ENCODE results near the gene LILRB5.

DNA sequence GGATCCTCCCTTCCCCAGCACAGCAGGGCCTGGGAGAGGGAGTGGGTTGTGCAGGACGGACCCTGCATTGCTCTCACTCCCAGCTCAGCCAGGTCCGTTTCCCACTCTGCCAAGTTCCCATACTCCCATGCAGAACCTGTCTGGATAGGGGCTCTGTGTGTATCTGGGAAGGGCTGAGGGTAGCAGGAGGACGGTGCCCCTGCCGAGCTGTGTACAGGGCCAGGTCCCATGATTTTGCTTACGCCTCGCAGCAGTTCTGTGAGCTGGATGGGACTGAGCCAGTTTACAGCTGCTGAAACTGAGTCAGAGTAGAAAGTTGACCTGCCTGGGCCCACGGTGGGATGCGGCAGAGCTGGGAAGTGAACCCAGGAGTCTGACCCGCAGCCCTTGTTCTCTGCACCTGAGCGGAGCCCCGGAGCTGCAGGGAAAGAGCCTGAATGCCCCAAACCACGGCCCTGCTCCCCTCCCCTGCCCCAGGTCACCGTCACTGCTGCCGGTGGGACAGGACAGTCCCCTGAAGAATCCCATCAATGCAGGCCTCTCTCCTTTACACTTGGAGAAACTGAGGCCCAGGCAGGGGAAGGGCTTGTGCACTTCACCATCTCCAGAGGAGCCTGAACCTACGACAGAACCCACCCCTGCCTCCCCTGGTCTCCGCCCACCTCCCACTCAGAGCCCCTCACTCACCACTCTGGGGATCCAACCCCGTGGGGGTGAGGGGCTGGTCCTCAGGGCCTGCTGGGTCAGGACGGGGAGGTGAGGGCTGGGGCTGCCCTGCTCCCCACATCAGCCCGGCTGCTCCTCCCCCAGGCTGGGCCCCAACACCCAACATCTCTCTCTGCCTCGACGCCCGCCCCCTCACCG lies 3.5 kb downstream of the LILRB5 start:
- TF ChIP-seq, protein P1, sequence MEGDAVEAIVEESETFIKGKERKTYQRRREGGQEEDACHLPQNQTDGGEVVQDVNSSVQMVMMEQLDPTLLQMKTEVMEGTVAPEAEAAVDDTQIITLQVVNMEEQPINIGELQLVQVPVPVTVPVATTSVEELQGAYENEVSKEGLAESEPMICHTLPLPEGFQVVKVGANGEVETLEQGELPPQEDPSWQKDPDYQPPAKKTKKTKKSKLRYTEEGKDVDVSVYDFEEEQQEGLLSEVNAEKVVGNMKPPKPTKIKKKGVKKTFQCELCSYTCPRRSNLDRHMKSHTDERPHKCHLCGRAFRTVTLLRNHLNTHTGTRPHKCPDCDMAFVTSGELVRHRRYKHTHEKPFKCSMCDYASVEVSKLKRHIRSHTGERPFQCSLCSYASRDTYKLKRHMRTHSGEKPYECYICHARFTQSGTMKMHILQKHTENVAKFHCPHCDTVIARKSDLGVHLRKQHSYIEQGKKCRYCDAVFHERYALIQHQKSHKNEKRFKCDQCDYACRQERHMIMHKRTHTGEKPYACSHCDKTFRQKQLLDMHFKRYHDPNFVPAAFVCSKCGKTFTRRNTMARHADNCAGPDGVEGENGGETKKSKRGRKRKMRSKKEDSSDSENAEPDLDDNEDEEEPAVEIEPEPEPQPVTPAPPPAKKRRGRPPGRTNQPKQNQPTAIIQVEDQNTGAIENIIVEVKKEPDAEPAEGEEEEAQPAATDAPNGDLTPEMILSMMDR (IDR thresholded peaks at IDR 0.05) = no peak
- TF ChIP-seq, protein P2, sequence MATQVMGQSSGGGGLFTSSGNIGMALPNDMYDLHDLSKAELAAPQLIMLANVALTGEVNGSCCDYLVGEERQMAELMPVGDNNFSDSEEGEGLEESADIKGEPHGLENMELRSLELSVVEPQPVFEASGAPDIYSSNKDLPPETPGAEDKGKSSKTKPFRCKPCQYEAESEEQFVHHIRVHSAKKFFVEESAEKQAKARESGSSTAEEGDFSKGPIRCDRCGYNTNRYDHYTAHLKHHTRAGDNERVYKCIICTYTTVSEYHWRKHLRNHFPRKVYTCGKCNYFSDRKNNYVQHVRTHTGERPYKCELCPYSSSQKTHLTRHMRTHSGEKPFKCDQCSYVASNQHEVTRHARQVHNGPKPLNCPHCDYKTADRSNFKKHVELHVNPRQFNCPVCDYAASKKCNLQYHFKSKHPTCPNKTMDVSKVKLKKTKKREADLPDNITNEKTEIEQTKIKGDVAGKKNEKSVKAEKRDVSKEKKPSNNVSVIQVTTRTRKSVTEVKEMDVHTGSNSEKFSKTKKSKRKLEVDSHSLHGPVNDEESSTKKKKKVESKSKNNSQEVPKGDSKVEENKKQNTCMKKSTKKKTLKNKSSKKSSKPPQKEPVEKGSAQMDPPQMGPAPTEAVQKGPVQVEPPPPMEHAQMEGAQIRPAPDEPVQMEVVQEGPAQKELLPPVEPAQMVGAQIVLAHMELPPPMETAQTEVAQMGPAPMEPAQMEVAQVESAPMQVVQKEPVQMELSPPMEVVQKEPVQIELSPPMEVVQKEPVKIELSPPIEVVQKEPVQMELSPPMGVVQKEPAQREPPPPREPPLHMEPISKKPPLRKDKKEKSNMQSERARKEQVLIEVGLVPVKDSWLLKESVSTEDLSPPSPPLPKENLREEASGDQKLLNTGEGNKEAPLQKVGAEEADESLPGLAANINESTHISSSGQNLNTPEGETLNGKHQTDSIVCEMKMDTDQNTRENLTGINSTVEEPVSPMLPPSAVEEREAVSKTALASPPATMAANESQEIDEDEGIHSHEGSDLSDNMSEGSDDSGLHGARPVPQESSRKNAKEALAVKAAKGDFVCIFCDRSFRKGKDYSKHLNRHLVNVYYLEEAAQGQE (IDR thresholded peaks at IDR 0.05; ENCODE audit: insufficient read depth in 1 of 2, low read depth in 2 of 2, low read length in 1 of 2) = no peak
